Measurements from ENCODE around the gene MIB1. TPM values are rescaled to one million over a fixed set of nuclear protein-coding genes. Genes with fewer than 3 reads are reported as not detected.

The MIB1 gene
- total and polyA plus RNA-seq, 2 experiments from 2014 or later = 8.9 to 46.8 TPM

DNA sequence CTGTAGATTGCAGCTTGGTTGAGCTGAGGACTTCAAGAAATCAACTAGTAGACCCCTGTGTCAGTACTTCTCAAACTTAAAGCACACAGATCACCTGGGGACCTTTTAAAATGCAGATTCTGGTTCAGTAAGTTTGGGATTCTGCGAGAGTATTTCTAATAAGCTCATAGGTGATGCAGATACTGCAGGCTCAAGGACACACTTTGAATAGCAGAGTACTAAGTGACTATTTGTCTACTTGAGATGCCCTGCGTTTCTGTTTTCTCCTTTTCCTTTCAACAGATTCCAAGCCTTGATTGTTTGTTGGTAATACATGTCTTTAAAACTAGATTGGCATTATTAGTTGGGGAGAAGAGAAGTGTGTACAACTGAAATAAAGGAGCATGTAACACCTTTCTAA is 6.7 kb downstream of the MIB1 start:
- no peak overlapping the region for H3K4me3 ChIP-seq
- H3K27me3 ChIP-seq = no peaks in the 10 kb centered on the region
- no peak for TF ChIP-seq CTCF (IDR thresholded peaks at IDR 0.05; ENCODE audit: low read depth, low read length)
- DNase-seq (ENCODE audit: low read depth in 1 of 2, low spot score in 1 of 2) = no peak
- no peak overlapping the region for H3K27ac ChIP-seq
- H3K9me3 ChIP-seq (ENCODE audit: low read depth) = no peaks in the 10 kb centered on the region
- peaks cover 17% of the 10 kb centered on the region for H3K4me1 ChIP-seq (ENCODE audit: low read depth)
- H3K36me3 ChIP-seq = no peaks in the 10 kb centered on the region

DNA sequence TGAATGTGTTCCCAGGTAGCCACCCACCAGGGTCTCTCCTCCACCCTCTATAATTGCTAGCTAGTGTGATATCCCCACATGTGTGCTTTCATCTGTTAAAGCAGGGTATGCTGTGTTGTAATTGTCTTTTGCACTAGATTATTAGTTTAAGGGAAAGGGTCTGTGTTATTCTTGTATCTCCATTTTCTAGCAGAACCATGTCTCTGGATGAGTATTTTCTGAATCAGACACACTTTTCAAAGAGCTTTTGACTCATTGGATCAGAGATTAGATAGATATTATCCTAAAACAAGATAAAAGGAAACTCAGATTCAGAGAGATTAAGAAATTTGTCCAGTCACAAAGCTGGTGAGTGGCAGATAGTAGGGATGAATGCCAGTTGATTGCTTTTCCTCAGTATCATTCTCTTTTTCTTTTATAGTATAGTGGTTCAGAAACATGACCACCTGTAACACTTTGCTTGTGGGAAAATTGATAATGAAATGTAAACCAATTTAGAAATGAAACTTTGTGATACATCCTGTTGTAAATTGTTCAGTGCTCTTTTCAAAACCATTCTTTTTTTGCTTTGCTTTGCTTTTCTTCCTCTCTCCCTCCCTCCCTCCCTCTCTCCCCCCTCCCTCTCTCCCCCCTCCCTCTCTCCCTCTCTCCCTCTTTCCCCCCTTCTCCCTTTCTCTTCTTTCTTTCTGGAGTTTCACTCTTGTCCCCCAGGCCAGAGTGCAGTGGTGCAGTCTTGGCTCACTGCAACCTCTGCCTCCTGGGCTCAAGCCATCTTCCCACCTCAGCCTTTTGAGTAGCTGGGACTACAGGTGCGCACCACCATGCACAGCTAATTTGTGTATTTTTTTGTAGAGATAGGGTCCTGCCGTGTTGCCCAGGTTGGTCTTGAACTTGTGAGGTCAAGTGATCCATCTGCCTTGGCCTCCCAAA is 7.4 kb downstream of the MIB1 start:
- Histone ChIP-seq H3K27me3 (no peaks in the 10 kb centered on the region), H3K4me1 (ENCODE audit: low read depth) (peaks cover 17% of the 10 kb centered on the region), H3K9me3 (ENCODE audit: low read depth) (no peaks in the 10 kb centered on the region), H3K36me3 (no peaks in the 10 kb centered on the region), H3K4me3 (no peak overlapping the region), H3K27ac (no peak overlapping the region)
- DNase-seq (ENCODE audit: low read depth in 1 of 2, low spot score in 1 of 2) = no peak
- no peak for TF ChIP-seq CTCF (IDR thresholded peaks at IDR 0.05; ENCODE audit: low read depth, low read length)

DNA sequence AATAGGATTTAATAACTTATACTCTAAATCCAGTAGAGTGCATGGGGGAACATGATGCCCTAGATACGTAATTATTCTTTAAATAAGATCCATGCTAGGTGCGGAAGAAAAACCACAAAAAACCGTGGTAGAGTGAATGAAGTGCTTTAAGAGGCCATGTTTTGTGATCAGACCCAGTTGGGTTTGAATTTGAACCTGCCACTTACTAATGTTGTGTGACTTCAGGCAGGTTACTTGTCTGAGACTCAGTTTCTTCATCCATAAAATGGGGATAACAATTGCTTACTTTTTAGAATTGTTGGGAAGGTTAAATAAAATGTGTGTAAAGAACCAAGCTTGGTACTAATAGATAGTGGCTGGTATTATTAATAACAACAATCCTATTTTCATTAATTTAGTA is 17.2 kb downstream of the MIB1 start:
- no peak for TF ChIP-seq CTCF (IDR thresholded peaks at IDR 0.05; ENCODE audit: low read depth, low read length)
- no peak overlapping the region for H3K4me3 ChIP-seq
- no peaks in the 10 kb centered on the region for H3K9me3 ChIP-seq (ENCODE audit: low read depth)
- H3K4me1 ChIP-seq (ENCODE audit: low read depth) = peaks cover 18% of the 10 kb centered on the region
- no peaks in the 10 kb centered on the region for H3K36me3 ChIP-seq
- no peaks in the 10 kb centered on the region for H3K27me3 ChIP-seq
- DNase-seq (ENCODE audit: low read depth in 1 of 2, low spot score in 1 of 2) = no peak
- H3K27ac ChIP-seq = no peak overlapping the region

DNA sequence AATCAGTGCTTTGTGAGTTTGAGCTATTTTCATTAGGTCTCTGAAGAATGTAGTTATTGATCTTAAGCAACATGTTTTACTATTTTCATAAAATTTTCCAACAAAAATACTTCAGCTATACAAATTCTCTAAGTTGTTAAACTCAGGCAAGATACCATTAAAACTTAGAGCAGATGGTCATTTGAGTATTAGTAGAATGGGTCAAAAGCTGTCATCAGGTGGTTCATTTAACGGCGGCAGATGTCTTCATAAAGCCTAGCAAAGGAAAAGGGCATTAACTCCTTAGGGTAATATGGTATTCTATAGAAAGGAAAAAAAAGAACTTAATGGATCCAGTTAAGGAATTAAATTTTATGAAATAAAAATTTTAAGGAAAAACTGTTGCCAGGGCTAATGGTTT is 19.2 kb downstream of the MIB1 start:
- no peak for TF ChIP-seq CTCF (IDR thresholded peaks at IDR 0.05; ENCODE audit: low read depth, low read length)
- Histone ChIP-seq H3K27ac (no peak overlapping the region), H3K27me3 (no peaks in the 10 kb centered on the region), H3K4me1 (ENCODE audit: low read depth) (peaks cover 28% of the 10 kb centered on the region), H3K4me3 (no peak overlapping the region), H3K9me3 (ENCODE audit: low read depth) (no peaks in the 10 kb centered on the region), H3K36me3 (no peaks in the 10 kb centered on the region)
- DNase-seq (ENCODE audit: low read depth in 1 of 2, low spot score in 1 of 2) = no peak

GRCh38 chr18:21760321-21760720 is 19.7 kb downstream of the MIB1 start:
- DNase-seq (ENCODE audit: low read depth in 1 of 2, low spot score in 1 of 2) = no peak
- no peak for TF ChIP-seq CTCF (IDR thresholded peaks at IDR 0.05; ENCODE audit: low read depth, low read length)

More at GRCh38 chr18:21760321-21760720, 19.7 kb downstream of the MIB1 start:
- H3K4me1 ChIP-seq (ENCODE audit: low read depth) = peaks cover 28% of the 10 kb centered on the region
- H3K27ac ChIP-seq = no peak overlapping the region
- no peaks in the 10 kb centered on the region for H3K9me3 ChIP-seq (ENCODE audit: low read depth)
- no peaks in the 10 kb centered on the region for H3K27me3 ChIP-seq
- H3K4me3 ChIP-seq = no peak overlapping the region
- H3K36me3 ChIP-seq = no peaks in the 10 kb centered on the region

Measured in cardiac muscle cell (in vitro differentiated cells and primary cell).